ENCODE results near the gene AJM1.
"Not testable (repeated sequence)": the region's sequence is repeated elsewhere in the genome, so short reads cannot be mapped to it uniquely, and the experiment has no call there.

The AJM1 gene

DNA sequence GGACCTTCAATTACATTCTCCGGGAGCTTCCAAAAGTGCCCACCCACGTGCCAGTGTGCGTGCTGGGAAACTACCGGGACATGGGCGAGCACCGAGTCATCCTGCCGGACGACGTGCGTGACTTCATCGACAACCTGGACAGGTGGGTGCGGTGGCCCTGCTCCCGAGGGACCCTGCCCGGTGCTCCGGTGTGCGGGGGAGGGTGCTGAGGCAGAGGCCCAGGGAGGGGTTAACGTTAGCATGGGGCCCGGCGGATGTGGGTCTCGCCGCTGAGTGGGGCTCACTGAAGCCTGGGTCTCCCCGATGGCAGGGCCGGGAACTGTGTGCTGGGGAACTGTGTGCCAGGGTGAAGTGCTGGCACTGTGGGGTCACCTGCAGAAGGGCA lies 10.6 kb upstream of the AJM1 start:
- DNase-seq: no peak

DNA sequence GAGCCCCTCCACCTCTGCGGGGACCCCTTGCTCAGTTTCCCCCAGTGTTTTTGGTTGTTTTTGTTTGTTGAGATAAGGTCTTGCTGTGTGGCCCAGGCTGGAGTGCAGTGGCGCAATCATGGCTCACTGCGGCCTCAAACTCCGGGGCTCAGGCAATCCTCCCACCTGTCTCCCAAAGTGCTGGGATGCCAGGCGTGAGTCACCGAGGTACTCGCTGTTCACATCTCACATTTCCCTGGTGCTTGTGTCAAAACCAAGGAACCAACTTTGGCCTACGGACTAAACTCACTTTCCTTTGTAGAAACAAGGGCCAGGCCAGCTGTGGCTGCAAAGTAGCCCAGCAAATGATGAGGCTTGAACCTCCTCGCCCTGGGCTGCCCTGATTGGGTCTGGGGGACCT lies 9.7 kb upstream of the AJM1 start:
- DNase-seq: no peak

DNA sequence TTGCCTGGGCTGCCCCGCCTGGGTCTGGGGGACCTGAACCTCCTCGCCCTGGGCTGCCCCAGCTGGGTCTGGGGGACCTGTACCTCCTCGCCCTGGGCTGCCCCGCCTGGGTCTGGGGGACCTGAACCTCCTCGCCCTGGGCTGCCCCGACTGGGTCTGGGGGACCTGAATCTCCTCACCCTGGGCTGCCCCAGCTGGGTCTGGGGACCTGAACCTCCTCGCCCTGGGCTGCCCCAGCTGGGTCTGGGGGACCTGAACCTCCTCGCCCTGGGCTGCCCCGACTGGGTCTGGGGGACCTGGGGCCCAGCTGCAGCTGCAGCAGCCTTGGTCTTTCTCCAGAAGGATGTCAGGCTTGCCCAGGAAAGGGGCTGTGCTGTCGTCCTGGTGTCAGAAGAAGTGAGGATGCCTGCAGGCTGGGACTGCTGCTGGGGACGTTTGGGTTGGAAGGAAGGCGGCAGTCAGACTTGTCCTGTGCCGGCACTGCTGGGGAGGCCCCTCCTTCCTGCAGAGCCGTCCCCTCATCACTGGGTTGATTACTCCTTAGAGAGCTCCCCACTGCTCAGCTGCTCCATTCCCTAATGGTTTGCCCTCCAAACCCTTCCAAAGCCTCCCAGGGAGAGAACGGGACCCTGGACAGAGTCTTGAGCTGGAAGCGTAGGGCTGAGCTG lies 8.8 kb upstream of the AJM1 start:
- DNase-seq: not testable (repeated sequence)

DNA sequence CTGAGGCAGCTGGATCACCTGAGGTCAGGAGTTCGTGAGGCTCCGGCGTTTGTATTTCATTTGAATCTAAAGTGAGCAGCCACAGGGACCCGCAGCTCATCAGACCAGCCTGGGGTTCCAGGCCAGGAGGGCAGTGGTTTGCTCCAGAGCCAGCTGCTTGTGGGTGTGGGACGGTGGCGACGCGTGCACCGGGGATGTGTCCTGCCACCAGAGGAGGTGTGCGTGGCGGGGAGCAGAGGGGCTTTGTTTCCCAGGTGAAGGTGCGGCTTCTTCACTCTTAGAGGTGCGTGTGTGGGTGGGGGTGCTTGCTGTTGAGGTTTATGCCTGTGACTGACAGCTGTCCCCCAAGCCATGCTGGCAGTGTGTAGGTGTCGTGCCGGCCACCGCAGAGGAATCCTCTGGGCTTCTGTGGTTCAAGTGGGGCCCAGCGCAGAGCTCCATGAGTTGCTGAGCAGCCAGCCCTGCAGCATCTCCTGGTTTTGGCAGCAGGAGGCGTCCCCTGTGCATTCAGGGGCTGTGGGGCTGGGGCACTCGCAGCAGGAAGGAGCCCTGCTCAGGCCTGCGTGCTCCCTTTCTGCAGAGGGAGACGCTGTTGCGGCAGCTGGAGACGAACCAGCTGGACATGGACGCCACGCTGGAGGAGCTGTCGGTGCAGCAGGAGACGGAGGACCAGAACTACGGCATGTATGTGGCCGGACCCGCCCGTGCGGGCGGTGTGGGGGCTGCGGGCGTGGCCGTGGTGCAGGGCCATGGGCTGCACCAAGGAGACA lies 6.9 kb upstream of the AJM1 start:
- no peak for DNase-seq

DNA sequence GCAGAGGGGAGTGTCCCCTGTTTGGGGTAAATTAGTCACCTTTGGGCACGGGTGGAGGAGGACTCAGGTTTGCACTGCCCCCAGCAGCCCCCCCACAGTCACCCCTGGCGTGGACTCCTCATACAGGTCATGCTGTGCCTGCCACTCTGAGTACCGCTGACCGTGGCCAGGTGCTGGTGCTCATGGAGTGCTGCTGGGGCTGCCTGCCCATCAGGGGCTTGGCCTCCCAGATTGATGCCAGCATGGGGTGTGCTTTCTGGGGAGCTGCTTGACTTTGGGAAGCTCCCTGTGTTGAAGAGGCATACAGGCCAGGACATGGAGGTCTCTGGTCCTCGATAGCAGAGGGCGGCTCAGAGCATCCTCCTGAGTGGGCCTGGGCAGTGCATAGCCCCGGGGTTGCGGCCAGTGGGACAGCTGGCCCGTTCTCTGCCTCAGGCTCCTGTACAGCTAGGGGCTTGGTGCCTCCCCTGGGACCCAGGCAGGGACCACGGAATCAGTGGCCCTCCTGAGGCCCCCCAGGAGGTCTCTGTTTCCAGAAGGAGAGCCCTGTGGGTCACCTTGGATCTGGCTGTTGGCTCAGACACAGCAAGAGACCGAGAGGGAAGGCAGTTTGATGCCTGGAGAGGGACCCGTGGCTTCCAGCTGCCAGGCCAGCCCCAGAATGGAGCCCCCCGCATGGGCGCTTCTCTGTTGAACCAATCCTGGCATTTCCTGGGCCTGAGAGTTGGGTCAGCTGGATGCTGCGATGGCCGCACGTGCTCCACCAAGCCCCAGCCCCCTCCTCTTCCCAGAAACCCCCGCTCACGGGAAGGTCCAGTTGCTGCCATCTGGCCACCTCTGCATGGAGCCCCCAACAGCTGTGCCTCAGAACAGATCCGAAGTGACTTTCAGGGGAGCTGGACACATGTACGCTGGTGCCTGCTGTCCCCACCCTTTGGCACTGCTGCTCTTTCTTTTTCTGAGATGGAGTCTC lies 6.1 kb upstream of the AJM1 start:
- no peak for DNase-seq

DNA sequence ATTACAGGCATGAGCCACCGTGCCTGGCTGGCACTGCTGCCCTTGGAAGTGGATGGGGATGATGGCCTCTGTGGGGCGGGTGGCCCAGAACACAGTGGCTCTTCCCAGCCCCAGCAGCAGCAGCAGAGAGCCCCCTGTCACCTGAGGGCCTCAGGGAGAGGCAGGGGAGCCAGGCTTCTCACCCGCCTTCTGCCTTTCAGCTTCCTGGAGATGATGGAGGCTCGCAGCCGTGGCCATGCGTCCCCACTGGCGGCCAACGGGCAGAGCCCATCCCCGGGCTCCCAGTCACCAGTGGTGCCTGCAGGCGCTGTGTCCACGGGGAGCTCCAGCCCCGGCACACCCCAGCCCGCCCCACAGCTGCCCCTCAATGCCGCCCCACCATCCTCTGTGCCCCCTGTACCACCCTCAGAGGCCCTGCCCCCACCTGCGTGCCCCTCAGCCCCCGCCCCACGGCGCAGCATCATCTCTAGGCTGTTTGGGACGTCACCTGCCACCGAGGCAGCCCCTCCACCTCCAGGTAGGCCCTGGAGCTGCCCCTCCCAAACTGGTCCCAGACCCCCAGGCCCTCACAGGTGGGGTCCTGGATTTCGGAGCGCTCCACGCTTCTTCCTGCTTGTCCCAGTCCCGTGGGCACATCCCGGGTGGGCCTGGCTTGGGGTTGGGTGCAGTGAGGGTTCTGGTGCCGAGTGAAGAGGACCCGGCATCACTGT lies 5.0 kb upstream of the AJM1 start:
- no peak for DNase-seq

DNA sequence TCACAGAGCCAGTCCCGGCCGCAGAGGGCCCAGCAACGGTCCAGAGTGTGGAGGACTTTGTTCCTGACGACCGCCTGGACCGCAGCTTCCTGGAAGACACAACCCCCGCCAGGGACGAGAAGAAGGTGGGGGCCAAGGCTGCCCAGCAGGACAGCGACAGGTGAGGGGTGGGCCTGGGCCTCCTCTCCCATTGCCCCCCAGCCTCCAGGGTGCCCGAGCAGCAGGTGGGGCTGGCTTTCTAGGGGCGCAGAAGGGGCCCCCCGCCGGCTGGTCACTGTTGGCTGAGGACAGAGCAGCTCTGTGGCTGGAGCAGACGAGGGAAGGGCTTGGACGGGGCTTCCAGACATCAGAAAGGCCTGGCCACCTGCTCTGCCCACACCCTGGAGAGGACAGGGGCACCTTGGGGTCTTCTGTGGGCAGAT lies 4.4 kb upstream of the AJM1 start:
- not testable (repeated sequence) for DNase-seq

DNA sequence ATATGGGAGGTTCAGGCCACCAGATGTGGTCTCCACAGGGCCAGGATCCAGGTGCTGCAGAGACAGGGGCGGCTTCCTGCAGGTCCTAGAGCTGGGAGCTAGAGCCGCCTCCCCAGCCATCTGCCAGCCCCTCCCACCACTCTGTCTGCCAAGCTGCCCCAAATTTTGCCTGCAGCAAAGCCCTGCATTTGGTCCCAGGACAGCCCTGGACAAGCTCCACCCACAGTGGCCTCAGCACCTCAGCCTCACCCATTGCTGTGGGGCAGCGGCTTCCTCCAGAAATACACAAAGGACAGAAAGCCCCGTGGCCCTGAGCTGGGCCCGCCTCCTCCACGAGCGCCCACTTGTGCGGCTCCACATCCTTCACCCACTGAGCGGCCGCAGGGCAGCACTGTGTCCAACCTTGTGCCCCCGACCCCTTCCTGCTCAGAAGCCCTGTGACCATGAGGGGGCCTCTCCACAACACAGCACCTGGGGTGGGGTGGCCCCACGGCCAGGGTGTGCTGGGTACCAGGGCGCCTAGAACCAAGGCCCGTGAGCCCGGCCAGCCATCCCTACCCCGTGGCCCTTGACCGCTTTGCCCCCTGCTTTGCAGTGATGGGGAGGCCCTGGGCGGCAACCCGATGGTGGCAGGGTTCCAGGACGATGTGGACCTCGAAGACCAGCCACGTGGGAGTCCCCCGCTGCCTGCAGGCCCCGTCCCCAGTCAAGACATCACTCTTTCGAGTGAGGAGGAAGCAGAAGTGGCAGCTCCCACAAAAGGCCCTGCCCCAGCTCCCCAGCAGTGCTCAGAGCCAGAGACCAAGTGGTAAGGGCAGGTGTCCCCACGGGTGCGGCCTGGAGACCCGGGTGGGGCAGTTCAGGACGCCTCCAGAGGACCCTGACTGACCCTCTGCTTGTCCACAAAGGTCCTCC lies 3.7 kb upstream of the AJM1 start:
- DNase-seq: no peak

DNA sequence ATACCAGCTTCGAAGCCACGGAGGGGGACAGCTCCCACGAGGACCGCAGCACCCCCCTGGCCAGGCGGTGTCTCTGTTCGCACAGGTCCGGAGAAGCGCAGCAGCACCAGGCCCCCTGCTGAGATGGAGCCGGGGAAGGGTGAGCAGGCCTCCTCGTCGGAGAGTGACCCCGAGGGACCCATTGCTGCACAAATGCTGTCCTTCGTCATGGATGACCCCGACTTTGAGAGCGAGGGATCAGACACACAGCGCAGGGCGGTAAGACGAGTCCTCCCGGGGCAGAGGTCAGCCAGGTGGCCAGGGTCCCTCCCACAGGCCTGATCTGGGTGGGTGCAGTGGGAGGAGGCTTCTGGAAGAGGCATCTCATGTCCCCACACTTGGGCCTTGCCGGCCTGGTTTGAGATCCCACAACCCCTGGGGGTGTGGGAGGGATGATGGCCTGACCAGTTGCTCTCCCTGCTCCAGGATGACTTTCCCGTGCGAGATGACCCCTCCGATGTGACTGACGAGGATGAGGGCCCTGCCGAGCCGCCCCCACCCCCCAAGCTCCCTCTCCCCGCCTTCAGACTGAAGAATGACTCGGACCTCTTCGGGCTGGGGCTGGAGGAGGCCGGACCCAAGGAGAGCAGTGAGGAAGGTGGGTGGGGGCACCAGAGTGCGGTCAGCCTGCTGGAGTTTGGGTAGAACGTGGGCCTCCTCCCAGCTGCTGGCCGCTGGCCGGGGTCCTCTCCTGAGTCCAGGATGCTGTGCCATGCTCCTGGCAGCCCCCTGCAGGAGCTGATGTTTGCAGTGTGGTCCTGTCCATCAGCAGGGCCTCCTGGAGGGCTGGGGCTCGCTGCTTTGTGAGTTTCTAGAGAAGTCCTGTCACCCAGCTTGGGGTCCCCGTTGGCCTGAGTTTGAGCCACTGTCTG lies 2.8 kb upstream of the AJM1 start:
- DNase-seq: no peak

DNA sequence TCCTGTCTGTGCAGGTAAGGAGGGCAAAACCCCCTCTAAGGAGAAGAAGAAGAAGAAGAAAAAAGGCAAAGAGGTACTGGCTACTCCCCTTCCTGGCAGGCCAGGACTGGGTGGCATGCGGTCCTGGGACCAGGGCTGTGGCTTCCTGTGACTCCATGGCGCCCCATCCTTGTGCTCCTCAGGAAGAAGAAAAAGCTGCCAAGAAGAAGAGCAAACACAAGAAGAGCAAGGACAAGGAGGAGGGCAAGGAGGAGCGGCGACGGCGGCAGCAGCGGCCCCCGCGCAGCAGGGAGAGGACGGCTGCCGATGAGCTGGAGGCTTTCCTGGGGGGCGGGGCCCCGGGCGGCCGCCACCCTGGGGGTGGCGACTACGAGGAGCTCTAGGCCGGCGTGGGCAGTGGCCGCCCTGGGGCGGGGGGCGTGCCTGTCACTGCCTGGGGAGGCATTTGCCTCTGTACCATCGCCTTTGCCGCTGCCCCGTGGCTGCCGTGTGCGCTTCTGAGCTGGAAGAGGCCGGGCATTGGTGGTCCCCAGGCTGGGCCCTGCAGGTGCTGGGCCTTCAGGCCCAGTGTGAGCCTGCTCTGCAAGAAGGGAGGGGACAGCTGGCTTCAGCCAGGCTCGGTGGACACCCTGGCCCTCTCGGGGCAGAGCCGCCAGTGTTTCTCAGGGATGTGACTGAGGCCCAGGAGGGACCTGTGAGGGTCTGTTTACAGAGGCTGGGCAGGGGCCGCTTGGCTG lies 2.0 kb upstream of the AJM1 start:
- DNase-seq: no peak

DNA sequence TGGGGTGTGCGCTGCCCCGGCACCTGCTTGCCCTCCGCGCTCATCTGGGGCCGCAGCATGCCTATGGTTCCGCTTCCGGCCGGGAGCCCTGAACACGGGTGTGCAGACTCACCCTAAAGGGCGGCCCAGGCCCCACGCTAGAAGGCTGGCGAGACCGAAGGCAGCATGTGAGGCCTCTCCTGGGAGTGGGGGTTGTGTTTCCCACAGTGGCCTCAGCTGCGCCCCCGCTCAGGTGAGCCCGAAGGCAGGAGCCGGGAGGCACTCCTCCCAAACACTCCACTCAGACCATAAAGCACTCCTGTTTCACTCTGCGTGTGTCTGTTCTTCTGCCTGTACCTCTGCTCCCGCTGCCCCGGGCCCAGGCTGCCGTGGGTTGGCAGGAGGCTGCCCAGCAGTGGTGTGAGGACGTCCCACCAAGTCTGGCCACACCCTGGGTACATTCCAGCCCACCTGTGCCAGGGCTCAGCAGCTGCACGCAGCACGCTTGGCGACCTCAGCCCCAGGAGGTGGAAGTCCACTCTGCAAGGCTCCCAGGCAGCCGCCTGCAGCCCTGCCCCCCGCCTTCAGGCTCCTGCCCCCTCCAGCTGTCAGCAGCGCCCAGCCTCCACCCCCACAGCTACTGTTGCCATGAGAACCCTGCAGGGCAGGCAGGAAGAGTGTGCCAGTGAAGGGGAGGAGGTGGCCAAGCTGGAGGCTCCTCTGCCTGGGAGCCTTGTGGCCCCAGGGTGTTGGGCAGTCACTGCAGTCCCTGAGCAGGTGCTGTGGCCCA lies 1.2 kb upstream of the AJM1 start:
- DNase-seq: no peak

DNA sequence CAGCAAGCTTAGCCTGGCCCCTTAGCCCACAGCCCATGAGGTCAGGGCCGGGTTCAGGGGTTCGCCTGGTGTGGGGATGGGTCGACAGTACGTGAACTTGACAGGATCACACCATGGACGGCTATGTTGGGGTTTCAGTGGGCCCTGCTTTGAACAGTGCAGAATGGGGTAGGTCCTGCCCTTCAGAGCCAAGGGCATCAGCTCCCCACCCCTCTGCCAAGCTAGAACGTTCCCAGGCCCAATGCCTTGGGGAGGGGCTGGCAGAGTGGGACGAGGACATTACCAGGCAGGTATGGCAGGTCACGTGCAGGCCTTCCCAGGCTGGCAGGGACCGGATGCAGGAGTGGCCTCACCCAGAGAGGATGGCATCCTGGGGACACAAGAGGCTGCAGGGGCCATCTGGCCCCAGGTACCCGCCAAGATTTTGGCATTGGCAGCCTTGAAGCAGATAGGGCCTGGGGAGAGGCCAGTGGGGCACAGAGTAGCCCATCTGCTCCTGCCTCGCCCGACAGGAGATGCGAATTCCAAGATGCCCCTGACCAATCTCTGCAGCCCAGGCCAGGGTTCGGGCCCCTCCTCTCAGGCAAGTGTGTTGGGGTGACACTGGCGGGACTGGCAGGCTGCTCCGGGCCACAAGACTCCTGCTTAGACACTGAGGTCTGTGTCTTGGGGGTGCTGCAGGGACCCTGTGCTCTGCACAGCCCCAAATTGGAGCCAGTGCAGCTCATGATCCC lies 465 bp upstream of the AJM1 start:
- DNase-seq: not testable (repeated sequence)

DNA sequence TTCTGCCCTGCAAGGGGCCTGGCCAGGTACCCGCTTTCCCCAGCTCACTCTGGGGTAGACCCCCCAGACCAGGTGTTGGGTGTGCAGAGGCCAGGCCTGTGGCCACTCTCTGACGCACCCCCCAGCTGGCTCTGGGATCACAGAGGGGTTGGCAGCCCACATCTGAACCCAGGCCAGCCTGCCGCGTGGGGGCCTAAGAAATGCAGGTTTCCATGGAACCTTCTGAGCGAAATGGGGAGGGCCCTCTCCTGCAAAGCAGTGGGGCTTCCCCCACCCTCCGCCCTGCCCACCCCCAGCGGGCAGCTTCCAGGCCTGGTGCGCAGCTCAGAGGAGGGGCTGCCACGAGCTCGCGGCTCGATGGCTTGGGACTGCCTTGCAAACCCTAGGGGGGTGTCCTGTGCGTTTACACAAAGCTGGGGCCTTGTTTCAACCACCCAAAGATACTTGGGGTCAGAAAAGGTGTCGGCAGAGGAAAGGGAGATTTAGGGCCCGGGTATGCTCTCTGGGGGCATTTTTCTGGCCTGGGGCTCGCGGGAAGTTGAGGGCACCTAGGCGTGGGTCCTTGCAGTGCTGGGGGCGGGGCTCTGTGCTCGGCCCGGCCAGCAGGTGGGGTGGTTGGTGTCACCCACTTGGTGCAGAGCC lies 1.0 kb downstream of the AJM1 start:
- not testable (repeated sequence) for DNase-seq

DNA sequence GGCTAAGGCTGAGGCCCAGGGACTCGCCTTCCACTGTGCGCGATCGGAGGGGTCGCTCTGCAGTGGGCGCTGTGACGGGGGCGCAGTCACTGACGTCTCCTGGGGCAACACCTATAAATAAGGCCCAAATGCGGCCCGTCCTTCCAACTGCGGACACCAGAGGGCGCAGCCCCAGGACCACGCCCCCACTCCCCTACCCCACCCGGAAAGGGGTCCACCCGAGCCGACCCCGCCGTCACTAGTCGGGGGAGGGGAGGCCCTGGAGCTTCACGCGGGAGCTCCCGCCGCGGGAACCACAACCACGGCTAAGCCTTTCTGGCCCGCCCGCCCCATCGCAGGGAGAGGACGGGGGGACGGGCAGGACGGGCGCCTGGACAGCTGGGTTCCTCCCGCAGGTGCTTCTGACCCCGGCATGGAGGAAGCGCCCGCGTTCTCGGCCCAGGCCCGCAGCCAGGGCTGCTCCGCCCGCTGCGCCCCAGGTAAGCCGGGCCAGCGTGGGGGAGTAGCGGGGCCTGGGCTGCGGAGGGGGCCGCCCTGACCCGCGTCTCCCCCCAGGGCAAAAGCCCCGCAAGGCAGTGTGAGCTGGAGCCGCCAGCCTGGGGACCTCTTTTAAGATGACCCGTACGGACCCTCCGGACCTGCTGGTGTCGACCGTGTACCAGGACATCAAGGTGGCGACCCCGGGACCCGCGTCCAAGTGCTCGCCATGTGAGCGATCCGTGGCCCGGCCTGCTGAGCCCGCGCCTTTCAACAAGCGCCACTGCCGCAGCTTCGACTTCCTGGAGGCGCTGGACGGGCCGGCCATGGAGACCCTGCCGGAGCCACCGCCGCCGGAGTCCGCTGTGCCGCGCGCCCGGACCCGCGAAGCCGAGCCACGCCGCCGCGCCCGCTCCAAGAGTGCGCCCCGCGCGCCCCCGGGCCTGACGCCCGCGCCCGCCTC lies 1.8 kb downstream of the AJM1 start:
- peak; percentile 56 for DNase-seq

DNA sequence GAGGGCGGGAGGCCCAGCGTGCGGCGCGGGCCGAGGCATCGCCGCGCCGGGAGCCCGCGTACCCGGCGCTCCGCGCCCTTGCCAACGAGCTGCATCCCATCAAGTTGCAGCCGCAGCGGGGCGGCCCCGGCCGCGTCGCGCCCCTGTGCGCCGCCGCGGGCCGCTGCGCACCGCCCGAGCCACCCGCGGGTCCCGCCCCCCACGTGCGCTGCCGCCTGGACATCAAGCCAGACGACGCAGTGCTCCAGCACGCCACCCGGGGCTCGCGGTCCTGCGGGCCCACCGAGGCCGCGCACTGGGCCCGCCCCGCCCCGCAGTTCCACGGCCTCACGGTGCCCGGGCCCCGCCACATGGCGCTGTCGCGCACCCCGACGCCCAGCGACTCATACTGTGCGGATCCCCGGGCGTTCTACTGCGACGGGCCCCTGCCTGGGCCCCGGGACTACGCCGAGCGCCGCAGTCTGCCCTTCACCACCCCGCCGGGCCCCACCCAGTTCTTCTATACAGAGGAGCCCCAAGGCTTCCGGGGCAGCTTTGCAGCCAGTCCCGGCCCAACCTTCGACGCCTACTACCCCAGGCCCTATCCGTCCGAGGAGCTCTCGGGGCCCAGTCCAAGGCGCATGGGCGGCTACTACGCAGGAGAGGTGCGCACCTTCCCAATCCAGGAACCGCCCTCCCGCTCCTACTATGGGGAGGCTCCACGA lies 2.6 kb downstream of the AJM1 start:
- DNase-seq: no peak
